Adrenal gland (tissue), 12 donors: Measurements from ENCODE around the gene ATF3. TPM values are rescaled to one million over a fixed set of nuclear protein-coding genes. Genes with fewer than 3 reads are reported as not detected.

Source experiments
- DNase-seq, 7 donors: peaks; one replicate each; pipeline ENCODE4 v3.0.0-alpha.2; 2019 to 2020
- H3K27ac ChIP-seq, 5 donors: fragments of 200-600 bp; sonication (generic) in 4 of 5; 1 replicate in 3 of 5; 2 replicates in 2 of 5; pipeline versions ENCODE4 v1.5.1 to v1.8.0; 2016 to 2020; ENCODE audit warnings: mild to moderate bottlenecking in 1 of 5
- H3K27me3 ChIP-seq: fragments of 200-600 bp; 2 replicates; pipeline ENCODE4 v1.8.0; 2021
- H3K36me3 ChIP-seq, 2 donors: fragments of 200-600 bp; replicated peaks in 1 of 2; 1 replicate in 1 of 2; 2 replicates in 1 of 2; pipeline versions ENCODE4 v1.5.1 to v1.8.0; 2018 to 2022
- H3K4me1 ChIP-seq, 2 donors: fragments of 200-600 bp; replicated peaks in 1 of 2; 1 replicate in 1 of 2; 2 replicates in 1 of 2; pipeline versions ENCODE4 v1.5.1 to v1.8.0; 2018 to 2021
- H3K4me3 ChIP-seq, 4 donors: fragments of 200-600 bp; sonication (generic) in 3 of 4; one replicate each; pipeline ENCODE4 v1.5.1; 2016 to 2018
- H3K9me3 ChIP-seq, 3 donors: fragments of 200-600 bp; sonication (generic) in 1 of 3; replicated peaks in 1 of 3; 1 replicate in 2 of 3; 2 replicates in 1 of 3; pipeline versions ENCODE4 v1.5.1 to v1.8.0; 2016 to 2021
- POLR2A ChIP-seq, 2 donors: fragments of 450-650 bp; IDR thresholded peaks; one replicate each; pipeline ENCODE4 v1.6.1; 2017; ENCODE audit warnings: antibody characterized with exemption in 2 of 2, mild to moderate bottlenecking in 2 of 2, moderate library complexity in 1 of 2
- WGBS, 4 donors: extraction: QIAGEN DNeasy Blood & Tissue Kit in 2 of 4; methylation state at CpG; one replicate each; pipeline versions ENCODE4 v1.1.5 to v1.1.7; 2013 to 2017; 5-methylcytosine and 5-hydroxymethylcytosine counted together
- intact Hi-C, 2 donors: fragments of 100-400 bp; cut with DNase I; formaldehyde crosslinking; loops; one replicate each; pipeline versions ENCODE4 v1.14.1 to v1.15.0; 2022 to 2023
- polyA plus RNA-seq, 3 donors: library from polyadenylated mRNA; stranded (reverse); fragments of 200-250 nt in 2 of 3; fragments of 350-450 nt in 1 of 3; fragmentation: Illumina TruSeq in 1 of 3; extraction: RNeasy Lipid Tissue Mini Kit (QIAGEN cat#74804) in 1 of 3; gene quantifications; one replicate each; pipeline ENCODE4 v1.2.3, GENCODE V29; 2013 to 2014
- total RNA-seq, 9 donors: library from RNA; depleted of rRNA in 4 of 9; stranded (reverse); fragments of >200 nt in 4 of 9; fragments of 120-200 nt in 1 of 9; fragmentation: NEBNext Ultra II Directional in 1 of 9; extraction: Animal tissue kit (Norgen Biotek cat#: 25700) in 1 of 9; gene quantifications; one replicate each; pipeline versions ENCODE4 v1.1.0 to v1.2.4, GENCODE V29; 2013 to 2023
- TF ChIP-seq, protein P1 (sequence below), 6 experiments: fragments of 450-650 bp in 4 of 6; fragments of 200-600 bp in 2 of 6; sonication (generic) in 1 of 6; IDR thresholded peaks; 1 replicate in 5 of 6; 2 replicates in 1 of 6; pipeline versions ENCODE4 v1.5.1 to v1.8.0; 2016 to 2021; ENCODE audit warnings: antibody characterized with exemption in 6 of 6, mild to moderate bottlenecking in 2 of 6, moderate library complexity in 1 of 6
- donor health status: healthy with polysubstance abuse.
- donor health status: Bipolar disorder and iron deficiency.
- donor health status: DM: yes; HTN: yes; CAD: no.
- donor health status: DM: no; HTN: no; CAD: no.
- donor health status: DM: no; HTN: no; CAD: no.
- donor health status: DM: yes; HTN: yes; CAD: no.

ATF3 gene
- total and polyA plus RNA-seq, 12 donors: 1.9 to 19.7 (median 9.9) TPM

DNA sequence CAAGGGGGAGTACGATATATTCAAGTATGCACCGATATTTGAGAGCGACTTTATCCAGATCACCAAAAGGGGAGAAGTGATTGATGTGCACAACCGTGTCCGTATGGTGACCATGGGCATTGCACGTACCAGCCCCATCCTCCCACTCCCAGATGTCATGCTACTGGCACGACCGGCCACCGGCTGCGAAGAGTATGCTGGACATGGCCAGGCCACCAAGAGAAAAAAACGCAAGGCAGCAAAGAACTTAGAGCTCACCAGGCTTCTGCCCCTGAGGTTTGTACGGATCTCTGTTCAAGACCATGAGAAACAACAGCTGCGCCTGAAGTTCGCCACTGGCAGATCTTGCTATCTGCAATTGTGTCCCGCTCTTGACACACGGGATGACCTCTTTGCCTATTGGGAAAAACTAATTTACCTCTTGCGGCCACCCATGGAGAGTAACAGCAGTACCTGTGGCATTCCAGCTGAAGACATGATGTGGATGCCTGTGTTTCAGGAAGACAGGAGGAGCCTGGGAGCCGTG, 16.5 kb downstream of the ATF3 start:
- H3K9me3 ChIP-seq: no peaks in the 10 kb centered on the region
- no peak for DNase-seq
- TF ChIP-seq, protein P1, sequence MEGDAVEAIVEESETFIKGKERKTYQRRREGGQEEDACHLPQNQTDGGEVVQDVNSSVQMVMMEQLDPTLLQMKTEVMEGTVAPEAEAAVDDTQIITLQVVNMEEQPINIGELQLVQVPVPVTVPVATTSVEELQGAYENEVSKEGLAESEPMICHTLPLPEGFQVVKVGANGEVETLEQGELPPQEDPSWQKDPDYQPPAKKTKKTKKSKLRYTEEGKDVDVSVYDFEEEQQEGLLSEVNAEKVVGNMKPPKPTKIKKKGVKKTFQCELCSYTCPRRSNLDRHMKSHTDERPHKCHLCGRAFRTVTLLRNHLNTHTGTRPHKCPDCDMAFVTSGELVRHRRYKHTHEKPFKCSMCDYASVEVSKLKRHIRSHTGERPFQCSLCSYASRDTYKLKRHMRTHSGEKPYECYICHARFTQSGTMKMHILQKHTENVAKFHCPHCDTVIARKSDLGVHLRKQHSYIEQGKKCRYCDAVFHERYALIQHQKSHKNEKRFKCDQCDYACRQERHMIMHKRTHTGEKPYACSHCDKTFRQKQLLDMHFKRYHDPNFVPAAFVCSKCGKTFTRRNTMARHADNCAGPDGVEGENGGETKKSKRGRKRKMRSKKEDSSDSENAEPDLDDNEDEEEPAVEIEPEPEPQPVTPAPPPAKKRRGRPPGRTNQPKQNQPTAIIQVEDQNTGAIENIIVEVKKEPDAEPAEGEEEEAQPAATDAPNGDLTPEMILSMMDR (IDR thresholded peaks at IDR 0.05): no peak
- no peak for TF ChIP-seq POLR2A (IDR thresholded peaks at IDR 0.05)
- H3K4me3 ChIP-seq: no peak overlapping the region
- H3K27me3 ChIP-seq: no peaks in the 10 kb centered on the region
- intact Hi-C loops: loop anchor here in 1 of 2 donors (5.0 kb wide), 1 partner anchor 148 kb away; no protein-coding TSS in a partner anchor
- no peaks in the 10 kb centered on the region for H3K4me1 ChIP-seq
- no peak overlapping the region for H3K27ac ChIP-seq
- 84 to 89% (median 87%) methylated on average over 16 to 18 of the region's 18 CpGs for WGBS, 4 donors
- peaks cover 0 to 8% of the 10 kb centered on the region in 2 donors for H3K36me3 ChIP-seq

DNA sequence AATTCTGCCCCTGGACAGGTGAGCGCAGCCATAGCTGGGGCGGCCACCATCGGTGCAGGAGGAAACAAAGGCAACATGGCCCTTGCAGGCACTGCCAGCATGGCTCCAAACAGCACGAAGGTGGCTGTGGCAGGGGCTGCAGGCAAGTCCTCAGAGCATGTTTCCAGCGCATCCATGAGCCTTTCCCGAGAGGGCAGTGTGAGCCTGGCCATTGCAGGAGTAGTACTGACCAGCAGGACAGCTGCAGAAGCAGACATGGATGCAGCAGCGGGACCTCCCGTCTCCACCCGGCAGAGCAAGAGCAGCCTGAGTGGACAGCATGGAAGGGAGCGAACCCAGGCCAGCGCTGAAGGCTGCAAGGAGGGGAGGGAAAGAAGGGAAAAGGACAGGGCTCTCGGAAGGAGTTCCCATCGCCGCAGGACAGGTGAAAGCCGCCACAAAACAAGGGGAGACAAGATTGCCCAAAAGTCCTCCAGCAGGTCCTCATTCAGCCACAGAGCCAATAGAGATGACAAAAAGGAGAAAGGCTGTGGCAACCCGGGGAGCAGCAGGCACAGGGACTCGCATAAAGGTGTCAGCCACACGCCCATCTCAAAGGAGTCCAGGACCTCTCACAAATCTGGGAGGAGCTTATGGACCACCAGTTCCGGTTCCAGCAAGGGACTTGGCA, 17.4 kb downstream of the ATF3 start:
- no peaks in the 10 kb centered on the region for H3K27me3 ChIP-seq
- H3K27ac ChIP-seq: no peak overlapping the region
- H3K36me3 ChIP-seq: peaks cover 0 to under 1% of the 10 kb centered on the region in 2 donors
- no peaks in the 10 kb centered on the region for H3K4me1 ChIP-seq
- intact Hi-C loops: loop anchor here in 1 of 2 donors (5.0 kb wide), 1 partner anchor 149 kb away; no protein-coding TSS in a partner anchor
- DNase-seq: no peak
- H3K9me3 ChIP-seq: no peaks in the 10 kb centered on the region
- TF ChIP-seq, protein P1 (IDR thresholded peaks at IDR 0.05): no peak
- no peak for TF ChIP-seq POLR2A (IDR thresholded peaks at IDR 0.05)
- H3K4me3 ChIP-seq: no peak overlapping the region
- WGBS, 4 donors: 84 to 90% (median 89%) methylated on average over 16 to 19 of the region's 19 CpGs

DNA sequence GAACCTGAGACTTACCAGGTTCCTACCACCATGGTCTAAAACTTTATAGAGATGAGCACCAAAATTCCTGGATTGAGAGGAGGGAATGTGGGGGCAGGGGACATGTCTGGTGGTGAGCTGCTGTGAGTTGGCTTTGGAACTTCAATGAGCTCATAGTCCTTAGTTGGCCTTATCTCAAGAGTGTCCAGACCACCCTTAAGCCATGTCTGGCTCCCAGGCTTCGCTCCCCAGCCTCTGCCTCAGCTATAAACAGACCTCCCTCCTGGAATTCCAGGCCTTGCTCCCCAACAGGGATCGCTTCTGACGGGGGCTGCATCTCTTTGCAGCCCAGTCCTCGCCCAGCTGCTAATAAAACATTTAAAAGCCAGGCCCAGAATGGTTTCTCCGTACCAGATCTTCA, 19.5 kb downstream of the ATF3 start:
- TF ChIP-seq, protein P1 (IDR thresholded peaks at IDR 0.05): no peak
- TF ChIP-seq POLR2A (IDR thresholded peaks at IDR 0.05): no peak
- no peaks in the 10 kb centered on the region for H3K27me3 ChIP-seq
- H3K4me3 ChIP-seq: no peak overlapping the region
- H3K4me1 ChIP-seq: no peaks in the 10 kb centered on the region
- WGBS, 4 donors: 90 to 98% (median 93%) methylated on average over 1 to 5 of the region's 5 CpGs
- H3K36me3 ChIP-seq: no peaks in the 10 kb centered on the region
- DNase-seq: no peak
- no peaks in the 10 kb centered on the region for H3K9me3 ChIP-seq
- no peak overlapping the region for H3K27ac ChIP-seq
- intact Hi-C loops: loop anchor here in 1 of 2 donors (5.0 kb wide), 1 partner anchor 151 kb away; no protein-coding TSS in a partner anchor

DNA sequence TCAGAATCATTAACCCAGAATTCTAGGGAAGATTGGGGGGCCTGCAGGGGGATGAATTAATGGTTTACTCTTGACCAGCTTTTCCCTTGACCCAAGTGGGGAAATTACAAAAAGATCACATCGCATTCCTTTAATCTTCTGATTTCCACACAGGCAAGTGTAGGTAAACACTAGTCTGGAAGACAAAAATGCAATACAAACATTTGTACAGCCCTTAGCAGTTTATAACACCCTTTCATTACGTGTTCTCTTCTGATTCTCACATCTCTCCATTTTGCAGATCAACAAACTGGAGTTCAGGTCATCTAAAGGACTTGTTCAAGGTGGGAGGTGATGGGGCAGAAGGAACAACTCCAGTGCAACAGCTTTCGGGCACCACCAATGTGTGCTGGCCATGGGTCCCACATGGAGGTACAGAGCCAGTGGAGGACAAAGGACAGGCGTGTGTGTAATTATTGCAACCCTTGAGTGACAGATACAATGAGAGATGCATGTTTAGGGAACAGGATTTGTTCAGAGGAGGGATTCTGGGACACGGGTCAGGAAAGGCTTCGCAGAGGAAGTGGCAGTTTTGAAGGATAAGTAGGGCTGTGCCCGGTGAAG, 20.4 kb downstream of the ATF3 start:
- no peaks in the 10 kb centered on the region for H3K4me1 ChIP-seq
- DNase-seq: no peak
- WGBS, 4 donors: 79 to 91% (median 84%) methylated on average over 7 of the region's 7 CpGs
- H3K4me3 ChIP-seq: no peak overlapping the region
- TF ChIP-seq, protein P1 (IDR thresholded peaks at IDR 0.05): no peak
- no peak for TF ChIP-seq POLR2A (IDR thresholded peaks at IDR 0.05)
- intact Hi-C loops: loop anchor here in 1 of 2 donors (5.0 kb wide), 1 partner anchor 152 kb away; no protein-coding TSS in a partner anchor
- H3K27ac ChIP-seq: no peak overlapping the region
- H3K9me3 ChIP-seq: no peaks in the 10 kb centered on the region
- no peaks in the 10 kb centered on the region for H3K36me3 ChIP-seq
- H3K27me3 ChIP-seq: no peaks in the 10 kb centered on the region
